PC-9 (cell line): ENCODE measurements around the gene DENND1A.

Experiments
- EZH2 ChIP-seq: fragments of 200-600 bp; sonication (generic); IDR thresholded peaks from 2 replicates; pipeline ENCODE4 v1.8.0; 2017; ENCODE audit warnings: antibody characterized with exemption, low read depth
- TF ChIP-seq, protein P1 (sequence below): fragments of 200-600 bp; sonication (generic); conservative IDR thresholded peaks from 2 replicates; pipeline ENCODE4 v1.6.1; 2017; ENCODE audit warnings: mixed run types, antibody characterized with exemption, mild to moderate bottlenecking, moderate library complexity

DNA sequence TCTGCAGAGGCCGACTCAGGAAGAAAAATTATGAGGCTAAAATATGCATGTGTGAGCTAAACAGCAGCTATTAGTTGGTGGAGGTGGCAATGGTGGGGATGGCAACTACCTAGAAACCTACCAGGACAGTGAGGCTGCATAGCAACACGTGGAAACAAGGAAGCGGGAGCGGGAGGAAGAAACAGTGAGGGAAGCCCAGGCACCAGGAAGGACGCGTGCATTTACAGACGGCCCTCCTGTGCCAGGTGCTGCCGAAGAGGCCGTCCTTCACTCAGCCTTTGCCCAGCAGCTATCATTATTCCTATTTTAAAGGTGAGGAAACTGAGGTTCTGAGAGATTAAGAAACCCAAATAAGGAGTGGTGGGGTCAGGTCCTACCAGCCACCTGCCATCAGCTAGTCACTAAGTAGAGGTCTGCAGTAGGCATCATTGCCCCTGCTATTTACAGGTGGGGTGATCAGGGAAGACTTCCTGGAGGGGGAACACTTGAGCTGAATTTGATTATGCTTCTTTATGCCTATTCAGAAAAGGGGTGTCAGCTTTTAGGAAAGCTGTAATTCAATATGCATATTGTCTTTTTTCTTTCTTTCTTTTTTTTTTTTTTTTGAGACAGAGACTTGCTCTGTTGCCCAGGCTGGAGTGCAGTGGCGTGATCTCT is 448.6 kb downstream of the DENND1A start:
- TF ChIP-seq, protein P1, sequence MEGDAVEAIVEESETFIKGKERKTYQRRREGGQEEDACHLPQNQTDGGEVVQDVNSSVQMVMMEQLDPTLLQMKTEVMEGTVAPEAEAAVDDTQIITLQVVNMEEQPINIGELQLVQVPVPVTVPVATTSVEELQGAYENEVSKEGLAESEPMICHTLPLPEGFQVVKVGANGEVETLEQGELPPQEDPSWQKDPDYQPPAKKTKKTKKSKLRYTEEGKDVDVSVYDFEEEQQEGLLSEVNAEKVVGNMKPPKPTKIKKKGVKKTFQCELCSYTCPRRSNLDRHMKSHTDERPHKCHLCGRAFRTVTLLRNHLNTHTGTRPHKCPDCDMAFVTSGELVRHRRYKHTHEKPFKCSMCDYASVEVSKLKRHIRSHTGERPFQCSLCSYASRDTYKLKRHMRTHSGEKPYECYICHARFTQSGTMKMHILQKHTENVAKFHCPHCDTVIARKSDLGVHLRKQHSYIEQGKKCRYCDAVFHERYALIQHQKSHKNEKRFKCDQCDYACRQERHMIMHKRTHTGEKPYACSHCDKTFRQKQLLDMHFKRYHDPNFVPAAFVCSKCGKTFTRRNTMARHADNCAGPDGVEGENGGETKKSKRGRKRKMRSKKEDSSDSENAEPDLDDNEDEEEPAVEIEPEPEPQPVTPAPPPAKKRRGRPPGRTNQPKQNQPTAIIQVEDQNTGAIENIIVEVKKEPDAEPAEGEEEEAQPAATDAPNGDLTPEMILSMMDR, result no peak
- TF ChIP-seq EZH2, result no peak
